NCI-H2081 treated with DMSO at 0.1 percent for 48 hours (cell line): ENCODE measurements around the gene PHLDB1.

Experiments
- DNase-seq: peaks from one replicate; lab custom pipeline; 2025; lab: John Stamatoyannopoulos, UW

Gene PHLDB1

DNA sequence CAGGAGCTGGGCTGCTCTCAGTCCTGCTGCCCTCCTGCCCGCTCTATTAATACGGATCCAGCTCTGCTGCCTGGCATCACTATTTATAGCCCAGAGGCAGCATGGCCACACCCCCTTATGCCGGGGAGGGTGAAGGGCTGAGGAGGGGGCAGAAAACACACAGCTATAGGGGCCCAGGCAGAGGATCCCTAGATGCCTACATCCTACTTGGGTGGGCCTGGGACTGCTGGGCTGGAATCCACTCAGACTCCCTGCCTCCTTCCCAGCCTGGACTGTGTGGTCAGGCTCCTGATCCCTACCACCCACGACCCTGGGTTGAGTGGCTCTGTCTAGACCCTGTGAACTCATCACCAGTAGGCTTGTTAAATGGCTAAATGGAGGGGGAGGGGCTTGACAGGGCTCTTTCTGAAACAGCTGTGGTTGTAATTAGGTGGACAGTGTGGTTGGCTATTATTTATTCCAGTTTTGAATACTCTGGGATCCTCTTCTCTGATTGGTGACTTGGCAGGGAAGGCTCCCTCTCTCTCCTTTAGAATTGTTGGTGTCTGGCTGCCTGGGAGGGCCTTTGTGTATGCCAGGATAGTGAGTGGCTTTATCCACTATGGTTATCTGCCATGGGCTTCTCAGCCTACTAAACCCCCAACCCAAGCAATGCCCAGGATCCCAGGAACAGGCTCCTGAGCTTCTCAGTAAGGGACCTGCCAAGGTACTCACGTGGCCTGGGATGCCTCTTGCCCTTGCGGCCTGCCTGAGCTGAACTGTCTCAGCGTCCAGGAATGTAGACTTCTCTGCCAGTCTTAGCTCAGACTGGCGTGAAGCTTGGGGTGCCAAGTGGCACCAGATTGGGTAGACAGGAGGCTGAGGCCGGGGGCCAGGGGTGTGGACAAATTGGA, 15.2 kb downstream of the PHLDB1 start:
- DNase-seq: peak; percentile 44

DNA sequence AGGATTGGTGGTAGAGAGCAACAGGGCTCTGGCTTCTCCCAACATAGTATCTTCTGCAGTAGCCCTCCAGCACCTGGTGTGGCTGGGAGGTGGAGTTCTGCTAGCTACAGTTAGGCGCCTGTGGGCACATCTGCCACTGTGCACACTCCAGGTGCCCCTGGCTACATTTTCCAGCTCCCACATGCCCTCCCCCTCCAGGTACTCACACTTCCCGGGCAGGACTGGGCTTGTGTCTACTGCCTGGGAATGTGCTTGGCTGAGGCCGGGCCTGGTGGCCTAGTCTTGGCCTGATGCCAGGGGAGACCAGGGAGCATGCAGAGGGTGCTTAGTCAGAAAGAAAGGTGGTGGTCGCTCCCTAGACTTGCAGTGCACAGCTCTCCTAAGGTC, 15.8 kb downstream of the PHLDB1 start:
- DNase-seq: peak; percentile 76

DNA sequence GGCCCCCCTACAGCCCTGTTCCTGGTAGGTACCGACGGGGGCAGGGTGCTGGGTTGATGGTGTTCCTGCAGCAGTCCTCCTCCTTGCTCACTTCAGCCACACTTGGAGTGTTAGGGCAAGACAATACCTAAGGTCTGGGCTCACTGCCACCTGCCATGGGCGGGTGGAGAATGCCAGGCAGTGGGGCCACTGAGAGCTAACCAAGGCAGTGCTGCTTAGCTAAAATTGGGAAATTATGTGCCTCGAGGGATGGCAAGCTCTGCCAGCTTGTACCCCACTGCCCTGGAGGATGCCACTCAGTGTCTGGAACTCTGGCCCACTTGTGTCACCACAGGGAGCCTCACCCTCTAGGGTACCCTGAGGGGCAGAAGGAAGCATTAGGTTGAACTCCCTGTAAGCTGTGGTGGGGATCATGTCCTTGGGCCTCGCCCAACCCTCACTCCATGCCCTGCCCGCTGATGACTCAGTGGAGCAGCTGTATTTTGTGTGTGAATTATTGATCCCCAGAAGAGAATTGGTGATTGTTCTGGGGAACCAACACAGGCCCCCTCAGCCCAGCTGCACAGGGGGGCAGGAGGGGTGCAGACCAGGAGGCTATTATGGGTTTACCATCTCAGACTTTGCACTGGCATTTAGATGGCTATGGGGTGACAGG, 17.7 kb downstream of the PHLDB1 start:
- DNase-seq: no peak

DNA sequence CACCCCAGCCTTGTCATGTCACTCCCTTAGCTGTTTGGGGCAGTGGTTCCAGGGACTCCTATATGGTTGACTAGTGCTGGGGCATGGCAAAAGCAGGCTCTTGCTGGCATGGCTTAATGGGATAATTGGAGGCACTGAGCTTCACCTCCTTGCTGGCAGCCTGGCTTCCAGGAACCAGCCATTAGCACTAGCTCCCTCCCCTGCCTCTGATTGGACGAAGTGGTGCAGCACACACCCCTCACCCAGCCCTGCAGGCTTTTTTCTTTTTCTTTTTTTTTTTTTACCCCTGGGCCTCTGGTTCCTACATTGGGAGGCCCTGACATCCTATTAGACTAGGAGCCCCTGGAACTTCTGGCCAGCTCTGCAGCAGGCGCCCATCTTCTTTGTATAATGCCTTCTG, 18.6 kb downstream of the PHLDB1 start:
- peak; percentile 24 for DNase-seq

DNA sequence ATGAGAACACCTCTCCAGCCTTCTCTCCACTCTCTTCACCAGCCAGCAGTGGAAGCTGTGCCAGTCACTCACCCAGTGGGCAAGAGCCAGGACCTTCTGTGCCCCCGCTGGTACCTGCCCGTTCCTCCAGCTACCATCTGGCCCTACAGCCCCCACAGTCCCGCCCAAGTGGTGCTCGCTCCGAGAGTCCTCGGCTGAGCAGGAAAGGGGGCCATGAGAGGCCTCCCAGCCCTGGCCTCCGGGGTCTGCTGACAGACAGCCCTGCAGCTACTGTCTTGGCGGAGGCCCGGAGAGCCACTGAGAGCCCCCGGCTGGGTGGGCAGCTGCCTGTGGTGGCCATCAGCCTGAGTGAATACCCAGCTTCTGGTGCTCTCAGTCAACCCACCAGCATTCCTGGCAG, 20.2 kb downstream of the PHLDB1 start:
- DNase-seq: no peak

DNA sequence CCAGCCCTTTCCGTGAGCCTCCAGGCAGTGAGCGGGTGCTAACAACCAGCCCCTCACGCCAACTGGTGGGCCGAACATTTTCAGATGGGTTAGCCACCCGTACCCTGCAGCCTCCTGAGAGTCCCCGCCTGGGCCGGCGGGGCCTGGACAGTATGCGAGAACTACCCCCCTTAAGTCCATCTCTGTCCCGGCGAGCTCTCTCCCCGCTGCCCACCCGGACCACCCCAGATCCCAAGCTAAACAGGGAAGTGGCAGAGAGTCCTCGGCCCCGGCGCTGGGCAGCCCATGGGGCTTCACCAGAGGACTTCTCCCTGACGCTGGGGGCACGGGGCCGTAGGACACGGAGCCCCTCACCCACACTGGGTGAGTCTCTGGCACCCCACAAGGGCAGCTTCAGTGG, 20.6 kb downstream of the PHLDB1 start:
- no peak for DNase-seq

DNA sequence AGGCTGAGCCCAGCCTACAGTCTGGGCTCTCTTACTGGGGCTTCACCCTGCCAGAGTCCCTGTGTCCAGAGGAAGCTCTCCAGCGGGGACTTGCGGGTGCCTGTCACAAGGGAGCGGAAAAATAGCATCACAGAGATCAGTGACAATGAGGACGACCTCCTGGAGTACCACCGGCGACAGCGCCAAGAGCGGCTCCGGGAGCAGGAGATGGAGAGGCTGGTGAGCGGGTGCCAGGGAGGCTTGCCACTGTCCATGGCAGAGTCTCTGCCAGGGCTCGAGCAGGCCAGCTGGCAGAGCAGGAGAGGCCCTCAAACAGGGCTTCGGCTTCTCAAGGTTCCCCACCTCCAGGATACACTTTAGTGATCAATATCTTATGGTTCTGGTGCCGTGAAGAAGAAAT, 21.0 kb downstream of the PHLDB1 start:
- no peak for DNase-seq

DNA sequence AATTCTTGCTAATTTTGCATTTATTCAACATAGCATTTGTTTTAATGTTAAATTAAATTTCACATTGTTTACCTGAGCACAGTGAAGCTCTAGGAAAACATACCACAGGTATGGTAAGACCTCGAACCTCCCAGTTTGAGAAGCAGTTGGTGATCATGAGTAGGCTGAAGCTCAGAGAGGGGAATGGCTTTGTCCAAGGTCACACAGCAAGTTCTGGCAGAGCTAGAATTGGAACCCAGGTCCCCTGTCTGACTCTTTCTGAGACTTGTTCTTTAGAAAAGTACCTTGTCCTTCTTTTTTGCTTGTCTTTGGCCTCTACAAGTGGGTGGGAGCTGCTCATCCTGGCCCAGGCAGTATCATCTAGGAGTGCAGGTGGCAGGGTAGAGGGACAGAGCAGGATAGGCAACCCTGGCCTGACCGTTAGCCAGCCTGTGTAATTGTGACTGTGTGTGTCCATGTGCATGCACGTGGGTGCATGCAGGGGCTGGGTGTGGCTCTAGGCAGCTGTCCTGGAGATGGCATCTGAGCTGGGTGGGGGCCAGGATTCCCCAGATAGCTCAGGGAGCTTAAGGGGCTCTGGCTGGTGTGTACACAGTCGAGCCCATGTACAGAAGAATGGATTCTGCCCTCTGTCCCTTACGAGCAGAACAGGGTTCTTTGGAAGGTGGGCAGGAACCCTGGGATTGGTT, 21.6 kb downstream of the PHLDB1 start:
- DNase-seq: no peak

DNA sequence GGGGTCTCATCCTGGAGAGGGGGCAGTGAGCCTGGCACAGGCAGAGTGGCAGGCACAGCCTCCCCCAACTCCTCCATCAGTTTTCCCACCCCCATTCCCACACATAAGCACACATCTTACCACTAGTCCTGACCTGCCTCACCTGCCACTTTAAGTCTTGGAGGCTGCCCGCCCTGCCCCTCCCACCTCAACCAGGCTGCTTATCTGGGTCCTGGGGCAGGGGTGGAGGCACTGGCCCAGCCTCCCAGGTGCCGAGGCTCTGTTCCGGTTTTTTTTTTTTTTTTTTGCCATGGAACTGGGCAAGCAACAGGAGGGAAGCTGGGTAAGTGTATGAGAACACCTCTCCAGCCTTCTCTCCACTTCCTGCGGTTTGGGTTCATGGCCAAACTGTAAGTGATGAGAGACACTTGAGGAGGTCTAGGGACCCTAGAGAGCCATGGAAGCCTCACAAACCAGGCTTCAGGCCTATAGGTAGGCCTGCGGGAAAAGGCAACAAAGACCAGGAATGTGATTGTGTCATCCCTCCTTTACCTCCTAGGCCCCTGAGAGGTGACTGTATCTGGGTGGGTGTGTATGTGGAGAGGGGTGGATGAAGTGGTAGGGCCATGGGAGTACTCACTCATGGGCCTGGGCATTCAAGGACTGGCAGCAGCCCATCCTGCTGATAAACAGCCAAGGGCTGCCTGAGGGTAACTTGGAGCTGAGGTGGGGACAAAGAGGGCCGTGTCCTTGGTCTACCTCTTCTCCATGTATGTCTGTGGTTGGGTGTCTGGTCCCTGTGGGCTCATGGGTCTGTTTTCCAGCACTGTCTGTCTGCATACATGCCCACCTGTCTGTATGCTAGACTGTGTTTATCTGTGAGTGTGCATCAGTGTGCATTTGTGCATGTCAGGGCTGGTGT, 22.6 kb downstream of the PHLDB1 start:
- no peak for DNase-seq

DNA sequence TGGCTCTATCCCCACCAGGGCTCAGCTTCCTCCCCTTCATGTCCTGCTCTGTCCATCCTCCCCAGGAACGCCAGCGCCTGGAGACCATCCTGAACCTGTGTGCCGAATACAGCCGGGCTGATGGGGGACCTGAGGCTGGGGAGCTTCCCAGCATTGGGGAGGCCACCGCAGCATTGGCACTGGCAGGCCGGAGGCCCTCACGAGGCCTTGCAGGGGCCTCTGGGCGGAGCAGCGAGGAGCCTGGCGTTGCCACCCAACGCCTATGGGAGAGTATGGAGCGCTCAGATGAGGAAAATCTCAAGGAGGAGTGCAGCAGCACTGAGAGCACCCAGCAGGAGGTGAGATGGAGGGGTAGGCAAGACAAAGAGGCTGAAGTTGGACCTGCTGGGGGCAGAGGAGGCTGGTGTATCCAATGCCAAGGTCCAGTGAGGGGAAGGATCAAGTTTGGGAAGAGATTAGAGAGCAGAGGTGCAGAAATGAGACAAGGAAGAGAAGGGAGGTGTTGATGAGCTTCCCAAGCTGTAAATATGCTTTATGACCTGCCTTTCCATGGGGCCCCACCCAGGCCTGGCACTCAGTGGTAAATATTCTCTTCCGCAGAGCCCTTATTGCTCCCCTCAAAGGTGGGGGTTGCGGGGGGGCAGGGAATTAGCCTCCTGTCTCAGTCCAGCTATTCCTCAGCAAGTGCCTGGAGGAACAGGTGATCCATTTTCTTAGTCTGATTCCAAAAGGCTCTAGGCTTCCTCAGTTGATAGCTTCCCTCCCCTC, 23.9 kb downstream of the PHLDB1 start:
- DNase-seq: no peak

DNA sequence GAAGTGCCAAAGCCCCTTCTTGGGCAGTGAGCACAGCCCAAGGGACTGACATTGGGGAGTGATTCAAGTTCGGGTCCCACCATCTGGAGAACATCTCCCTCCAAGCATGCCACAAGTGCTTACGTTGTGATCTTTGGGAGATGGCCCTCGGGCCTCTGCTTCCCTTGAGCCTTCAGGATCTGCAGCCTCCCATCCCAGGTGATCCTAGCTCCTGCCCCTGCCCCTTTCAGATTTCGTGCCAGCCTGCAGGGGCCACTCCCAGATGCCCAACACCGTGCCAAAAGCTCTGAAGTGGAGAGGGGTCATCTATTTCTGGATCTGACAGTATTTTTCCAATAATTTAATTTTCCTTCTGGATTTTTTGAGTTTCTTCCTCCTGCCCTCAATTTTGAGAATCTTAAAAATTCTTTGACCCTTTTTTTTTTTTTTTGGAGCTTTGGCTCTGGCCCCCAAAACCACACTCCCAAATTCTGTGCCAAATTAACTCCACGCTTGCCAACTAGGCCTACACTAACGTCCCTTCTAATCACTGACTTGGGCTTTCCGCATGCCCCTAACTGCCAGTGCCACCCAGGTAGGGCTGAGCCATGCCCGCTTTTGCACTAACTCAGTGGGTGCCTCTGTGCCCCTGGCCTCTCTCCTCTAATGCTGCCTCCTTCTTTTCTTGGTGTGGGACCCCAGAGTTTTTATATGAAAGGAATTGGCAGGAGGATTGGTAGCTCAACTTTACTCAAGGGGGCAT, 25.3 kb downstream of the PHLDB1 start:
- DNase-seq: no peak

DNA sequence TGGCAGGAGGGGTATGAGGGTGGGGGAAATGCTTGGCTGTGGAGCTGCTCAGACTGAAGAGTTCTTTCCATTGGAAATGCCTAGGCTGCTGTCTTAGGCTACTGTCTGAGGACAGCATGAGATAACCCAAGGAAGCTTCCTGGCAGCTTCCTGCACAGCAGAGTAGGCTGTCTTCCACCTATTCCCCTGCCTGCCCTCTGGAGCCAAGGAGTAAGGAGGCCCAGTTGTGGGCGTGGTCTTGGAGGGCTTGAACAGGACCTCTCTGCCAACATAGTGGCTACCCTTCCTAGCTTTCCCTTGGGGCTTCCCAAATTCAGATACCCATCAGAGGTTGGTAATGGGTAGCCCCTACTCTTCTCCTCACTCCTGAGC, 25.9 kb downstream of the PHLDB1 start:
- no peak for DNase-seq

DNA sequence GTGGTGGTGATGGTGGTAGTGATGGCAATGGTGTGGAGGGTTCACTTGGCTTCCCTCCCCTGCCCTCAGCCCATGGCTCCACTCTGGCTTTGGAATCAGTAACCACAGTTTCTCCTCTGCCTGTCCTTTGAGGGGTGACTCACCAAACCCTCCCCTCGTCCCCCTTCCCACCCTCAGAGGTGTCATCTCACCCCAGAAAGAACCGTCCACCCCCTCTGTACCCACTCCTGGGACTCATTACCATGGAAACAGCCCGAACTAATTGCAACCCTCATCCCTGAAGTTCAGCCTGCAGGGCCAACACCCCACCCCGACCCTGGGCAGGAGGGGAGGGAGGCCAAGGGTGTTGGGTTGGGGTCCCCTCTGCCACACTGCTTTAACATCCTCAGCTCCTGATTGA, 26.6 kb downstream of the PHLDB1 start:
- DNase-seq: no peak

DNA sequence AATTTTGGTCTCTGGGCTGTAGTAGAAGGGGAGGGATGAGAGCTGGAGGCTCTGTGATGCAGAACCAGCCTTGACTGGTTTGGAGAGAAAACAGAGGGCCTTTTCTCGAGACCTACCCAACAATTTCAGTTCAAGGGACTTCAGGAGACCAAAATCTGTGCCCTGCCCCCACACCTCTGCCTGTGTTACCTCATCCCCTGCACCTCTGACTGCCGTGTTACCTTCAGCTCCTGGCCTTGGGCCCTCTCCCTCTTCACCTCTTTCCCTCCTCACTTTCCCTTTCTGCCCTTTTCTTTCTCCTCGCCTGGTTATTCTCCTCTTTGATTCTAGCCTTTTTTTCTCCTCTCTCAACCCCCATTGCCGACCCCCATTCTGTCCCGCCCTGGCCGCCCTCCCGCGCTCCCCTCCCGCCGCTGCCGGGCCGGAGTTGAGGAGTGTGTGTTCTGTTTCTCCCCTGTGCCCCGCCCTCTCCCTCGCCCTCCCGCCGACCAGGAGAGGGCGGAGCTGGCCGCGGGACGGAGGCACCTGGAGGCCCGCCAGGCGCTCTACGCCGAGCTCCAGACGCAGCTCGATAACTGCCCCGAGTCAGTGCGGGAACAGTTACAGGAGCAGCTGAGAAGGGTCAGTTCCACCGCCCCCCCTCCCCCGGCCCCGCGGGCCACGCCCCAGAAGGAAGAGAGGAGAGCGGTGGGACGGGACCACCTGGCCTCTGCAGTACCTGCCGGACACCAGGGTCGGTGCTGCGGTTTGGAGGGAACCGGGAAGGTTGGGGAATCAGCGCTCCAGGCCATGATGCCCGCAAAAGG, 27.2 kb downstream of the PHLDB1 start:
- DNase-seq: peak; percentile 13

DNA sequence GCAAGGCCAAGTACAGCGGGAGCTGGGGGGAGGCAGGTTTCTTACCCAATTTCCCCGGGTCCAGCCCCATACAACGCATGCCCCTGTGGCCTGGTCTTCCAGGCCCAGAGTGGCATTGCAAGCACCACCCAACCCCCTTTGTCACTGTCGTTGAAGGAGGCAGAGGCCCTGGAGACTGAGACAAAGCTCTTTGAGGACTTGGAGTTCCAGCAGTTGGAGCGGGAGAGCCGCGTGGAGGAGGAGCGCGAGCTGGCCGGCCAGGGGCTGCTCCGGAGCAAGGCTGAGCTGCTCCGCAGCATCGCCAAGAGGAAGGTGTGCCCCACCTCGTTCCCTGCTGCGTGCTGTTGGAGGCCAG, 27.8 kb downstream of the PHLDB1 start:
- DNase-seq: no peak

DNA sequence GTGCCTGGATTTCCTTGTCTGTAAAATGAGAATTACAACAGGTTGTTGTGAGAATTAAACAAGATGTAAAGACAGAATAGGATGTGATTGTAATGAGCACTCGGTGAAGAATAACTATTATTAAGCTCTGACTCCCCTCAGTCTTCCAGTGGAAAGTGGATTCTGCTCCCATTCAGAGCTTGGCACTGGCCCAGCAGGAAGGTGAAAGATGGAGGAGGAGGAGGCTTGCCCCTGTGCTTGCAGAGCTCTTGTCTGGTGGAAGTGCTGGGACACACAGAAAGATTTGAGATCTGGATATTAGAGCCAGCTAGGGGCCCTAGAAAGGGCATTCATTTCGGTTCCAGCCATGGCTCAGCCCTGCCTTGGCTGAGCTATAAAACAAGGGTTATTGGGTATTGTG, 28.2 kb downstream of the PHLDB1 start:
- no peak for DNase-seq

DNA sequence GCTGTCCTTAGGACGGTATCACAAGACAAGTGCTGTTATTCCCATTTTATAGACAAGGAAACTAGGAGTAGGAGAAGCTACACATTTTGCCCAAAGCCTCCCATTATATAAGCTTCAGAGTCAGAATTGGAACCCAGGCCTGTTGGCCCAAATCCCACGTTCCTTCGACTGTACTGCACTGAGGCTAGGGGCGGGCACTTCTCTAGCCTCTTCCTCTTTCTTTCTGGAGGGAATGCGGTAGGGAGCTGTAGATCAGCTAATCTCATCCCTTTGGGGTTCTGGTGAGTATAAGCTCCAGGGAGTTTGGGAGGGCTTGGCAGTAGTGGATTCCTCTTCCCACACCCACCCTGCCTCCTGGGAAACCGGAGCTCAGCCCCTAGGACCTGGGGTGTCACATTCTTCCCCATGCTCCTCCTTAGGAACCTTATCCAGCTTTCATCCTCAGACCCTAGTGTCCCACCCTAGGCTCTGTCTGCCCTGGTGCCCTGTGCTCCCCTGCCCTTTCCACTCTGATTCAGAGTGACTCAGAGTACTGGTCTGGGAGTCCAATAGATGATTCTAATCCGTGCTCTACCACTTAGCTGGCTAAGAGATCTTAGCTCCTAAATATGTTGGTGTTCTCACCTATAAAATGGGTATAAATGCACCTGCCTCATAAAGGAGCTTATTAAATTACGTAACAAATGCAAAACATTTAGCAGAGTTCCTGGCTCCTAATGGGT, 29.3 kb downstream of the PHLDB1 start:
- no peak for DNase-seq

DNA sequence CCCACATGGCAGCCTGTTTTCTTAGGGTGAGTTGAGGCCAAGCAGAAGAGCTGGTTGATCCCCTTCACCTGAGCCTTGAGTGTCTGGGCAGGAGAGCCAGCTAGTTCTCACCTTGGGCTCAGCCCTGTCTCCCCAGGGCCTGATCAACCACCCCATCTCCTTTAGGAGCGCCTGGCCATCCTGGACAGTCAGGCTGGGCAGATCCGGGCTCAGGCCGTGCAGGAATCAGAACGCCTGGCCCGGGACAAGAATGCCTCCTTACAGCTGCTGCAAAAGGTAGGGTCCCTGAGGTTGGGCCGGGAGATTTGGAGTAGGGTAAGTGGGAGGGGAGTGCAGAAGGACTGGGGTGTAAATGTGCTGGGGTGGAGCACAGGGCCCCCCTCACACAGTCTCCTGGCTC, 31.3 kb downstream of the PHLDB1 start:
- no peak for DNase-seq

DNA sequence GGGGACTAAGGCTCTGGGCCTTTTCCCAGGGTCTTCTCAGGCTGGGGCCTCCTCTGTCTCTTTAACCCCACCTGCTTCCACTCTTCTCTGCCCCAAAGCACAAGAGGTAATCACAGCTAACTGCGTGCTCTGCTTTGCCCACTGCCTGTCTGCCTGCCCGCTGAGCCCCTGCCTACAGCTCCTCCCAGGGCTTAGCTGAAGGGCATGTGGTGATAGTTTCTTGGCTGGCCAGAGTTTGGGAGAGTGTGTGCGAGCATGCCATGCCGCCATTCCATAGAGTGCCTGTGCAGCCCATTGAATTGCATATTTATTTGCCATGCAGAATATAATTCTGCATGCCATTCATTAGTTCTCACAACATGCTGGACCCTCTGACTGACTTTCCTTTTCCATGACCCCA, 32.5 kb downstream of the PHLDB1 start:
- no peak for DNase-seq
